ENCODE measurements around the gene RIBC1. TPM values are rescaled to one million over a fixed set of nuclear protein-coding genes. Genes with fewer than 3 reads are reported as not detected.

RIBC1 gene
- total and polyA plus RNA-seq, 4 experiments from 2014 or later: 0.47 to 1.7 (median 1.2) TPM; not detected in 1

GRCh38 chrX:53421125-53421524, 1.5 kb upstream of the RIBC1 start:
- H3K4me1 ChIP-seq (ENCODE audit: insufficient read depth, low read length): peaks cover 27% of the 10 kb centered on the region
- Mint-ChIP-seq H3K27ac (peak overlapping the region in 6 of 7 donors; percentile 92 to 100 (median 99)), H3K4me1 (peaks cover 21 to 46% (median 32%) of the 10 kb centered on the region in 4 donors), H3K36me3 (peaks cover 0 to 9% of the 10 kb centered on the region in 2 donors), H3K27me3 (no peaks in the 10 kb centered on the region), H3K9me3 (no peaks in the 10 kb centered on the region), H3K4me3 (peak overlapping the region; percentile 86 to 98 (median 94))
- DNase-seq: no peak
- ChIA-PET CTCF (ENCODE audit: partially characterized antibody) (interaction anchor here (2.1 kb wide), 1 partner anchor 24 kb away, joined by 6 read pairs; no protein-coding TSS in a partner anchor), POLR2A (ENCODE audit: partially characterized antibody) (no interaction called here)
- peak overlapping the region in 1 of 2 donors; percentile 76 for H3K4me3 ChIP-seq (ENCODE audit: low read length in 2 of 2)
- no peaks in the 10 kb centered on the region for H3K27me3 ChIP-seq (ENCODE audit: insufficient read depth, low read length)
- no peaks in the 10 kb centered on the region for H3K36me3 ChIP-seq (ENCODE audit: insufficient read depth, low read length)
- peak overlapping the region; percentile 90 for H3K27ac ChIP-seq (ENCODE audit: low read depth, low read length)
- intact Hi-C loops (cut with micrococcal nuclease): loop anchor here (5.0 to 10.0 kb wide), 3 partner anchors 261 to 621 kb away; partner anchors contain the start of gene PHF8
- no peaks in the 10 kb centered on the region for H3K9me3 ChIP-seq (ENCODE audit: control insufficient read depth in 1 of 2, low read length in 2 of 2)

GRCh38 chrX:53421772-53422085, 944 bp upstream of the RIBC1 start:
- peak overlapping the region; percentile 92 to 100 (median 99) for H3K27ac Mint-ChIP-seq
- CTCF ChIA-PET (ENCODE audit: partially characterized antibody): interaction anchor here (1.2 to 2.1 kb wide), 2 partner anchors 24 to 137 kb away, joined by 5 to 6 read pairs; no protein-coding TSS in a partner anchor
- Histone ChIP-seq H3K36me3 (ENCODE audit: insufficient read depth, low read length) (no peaks in the 10 kb centered on the region), H3K9me3 (ENCODE audit: control insufficient read depth in 1 of 2, low read length in 2 of 2) (no peaks in the 10 kb centered on the region), H3K27me3 (ENCODE audit: insufficient read depth, low read length) (no peaks in the 10 kb centered on the region), H3K4me1 (ENCODE audit: insufficient read depth, low read length) (peaks cover 27% of the 10 kb centered on the region), H3K4me3 (ENCODE audit: low read length in 2 of 2) (peak overlapping the region; percentile 68 to 76), H3K27ac (ENCODE audit: low read depth, low read length) (peak overlapping the region; percentile 90)
- intact Hi-C loops (cut with micrococcal nuclease): loop anchor here (1.0 to 10.0 kb wide), 6 partner anchors 13 to 761 kb away; partner anchors contain the start of genes FAM120C, HSD17B10, KDM5C and PHF8
- no peaks in the 10 kb centered on the region for H3K9me3 Mint-ChIP-seq
- H3K36me3 Mint-ChIP-seq: peaks cover 0 to 9% of the 10 kb centered on the region in 2 donors
- no peaks in the 10 kb centered on the region for H3K27me3 Mint-ChIP-seq
- peak in 1 of 5 donors; percentile 69 for DNase-seq
- H3K4me3 Mint-ChIP-seq: peak overlapping the region; percentile 86 to 98 (median 94)
- POLR2A ChIA-PET (ENCODE audit: partially characterized antibody): interaction anchor here (0.8 to 2.4 kb wide), 11 partner anchors 9 to 349 kb away, joined by 3 to 24 read pairs (median 5); partner anchors contain the start of genes HSD17B10, KDM5C and TSPYL2
- H3K4me1 Mint-ChIP-seq: peaks cover 21 to 46% (median 32%) of the 10 kb centered on the region in 4 donors

- ChIA-PET CTCF (ENCODE audit: partially characterized antibody) (interaction anchor here (0.8 to 2.1 kb wide), 7 partner anchors 11 to 427 kb away, joined by 3 to 6 read pairs (median 5); no protein-coding TSS in a partner anchor), POLR2A (ENCODE audit: partially characterized antibody) (interaction anchor here (0.5 to 2.4 kb wide), 19 partner anchors 9 to 1578 kb away, joined by 3 to 24 read pairs (median 4); partner anchors contain the start of genes APEX2, HSD17B10, KDM5C and PHF8)
- H3K4me3 Mint-ChIP-seq: peak within 1 kb of the TSS; percentile 86 to 98 (median 94)
- peak; percentile 98 to 100 (median 99) for DNase-seq
- H3K9me3 ChIP-seq (ENCODE audit: control insufficient read depth in 1 of 2, low read length in 2 of 2): no peaks in the 10 kb centered on the region
- H3K36me3 ChIP-seq (ENCODE audit: insufficient read depth, low read length): no peaks in the 10 kb centered on the region
- peaks cover 21 to 45% (median 32%) of the 10 kb centered on the region in 4 donors for H3K4me1 Mint-ChIP-seq
- H3K9me3 Mint-ChIP-seq: no peaks in the 10 kb centered on the region
- intact Hi-C loops (cut with micrococcal nuclease): loop anchor here (1.0 to 10.0 kb wide), 6 partner anchors 12 to 761 kb away; partner anchors contain the start of genes FAM120C, HSD17B10, KDM5C and PHF8
- H3K27ac ChIP-seq (ENCODE audit: low read depth, low read length): peak within 1 kb of the TSS; percentile 90
- H3K4me1 ChIP-seq (ENCODE audit: insufficient read depth, low read length): peaks cover 27% of the 10 kb centered on the region
- peak within 1 kb of the TSS; percentile 92 to 100 (median 99) for H3K27ac Mint-ChIP-seq
- H3K27me3 Mint-ChIP-seq: no peaks in the 10 kb centered on the region
- peaks cover 0 to 9% of the 10 kb centered on the region in 2 donors for H3K36me3 Mint-ChIP-seq
- H3K4me3 ChIP-seq (ENCODE audit: low read length in 2 of 2): peak within 1 kb of the TSS; percentile 68 to 76
- no peaks in the 10 kb centered on the region for H3K27me3 ChIP-seq (ENCODE audit: insufficient read depth, low read length)
These were observed 400 bp upstream of the RIBC1 start, which contains the start of gene SMC1A for GRCh38 chrX:53422086-53422860. SMC1A (minus strand) TSS chrX:53422654; CDS start chrX:53422600, 54 bp downstream.

- Histone ChIP-seq H3K4me3 (ENCODE audit: low read length in 2 of 2) (no peak overlapping the region), H3K36me3 (ENCODE audit: insufficient read depth, low read length) (peaks cover 4% of the 10 kb centered on the region), H3K4me1 (ENCODE audit: insufficient read depth, low read length) (peaks cover 10% of the 10 kb centered on the region), H3K27ac (ENCODE audit: low read depth, low read length) (no peak overlapping the region), H3K27me3 (ENCODE audit: insufficient read depth, low read length) (no peaks in the 10 kb centered on the region), H3K9me3 (ENCODE audit: control insufficient read depth in 1 of 2, low read length in 2 of 2) (no peaks in the 10 kb centered on the region)
- Mint-ChIP-seq H3K27me3 (no peaks in the 10 kb centered on the region), H3K36me3 (peaks cover 3 to 27% of the 10 kb centered on the region in 2 donors), H3K9me3 (no peaks in the 10 kb centered on the region), H3K27ac (peak overlapping the region in 1 of 7 donors; percentile 10), H3K4me1 (peaks cover 5 to 15% (median 9%) of the 10 kb centered on the region in 4 donors), H3K4me3 (no peak overlapping the region)
- ChIA-PET POLR2A (ENCODE audit: partially characterized antibody) (interaction anchor here (0.6 kb wide), 1 partner anchor 348 kb away, joined by 4 read pairs; no protein-coding TSS in a partner anchor), CTCF (ENCODE audit: partially characterized antibody) (no interaction called here)
- intact Hi-C loops (cut with micrococcal nuclease): loop anchor here (10.0 kb wide), 1 partner anchor 355 kb away; no protein-coding TSS in a partner anchor
- no peak for DNase-seq
These were observed 7.1 kb downstream of the RIBC1 start for GRCh38 chrX:53429755-53430154.

GRCh38 chrX:53430231-53430630, 7.6 kb downstream of the RIBC1 start:
- Mint-ChIP-seq H3K9me3 (no peaks in the 10 kb centered on the region), H3K36me3 (peaks cover 3 to 27% of the 10 kb centered on the region in 2 donors), H3K4me3 (no peak overlapping the region), H3K27ac (peak overlapping the region in 2 of 7 donors; percentile 30 to 33), H3K27me3 (no peaks in the 10 kb centered on the region), H3K4me1 (peaks cover 7 to 18% (median 11%) of the 10 kb centered on the region in 4 donors)
- intact Hi-C loops (cut with micrococcal nuclease): no loop called here
- Histone ChIP-seq H3K4me1 (ENCODE audit: insufficient read depth, low read length) (peaks cover 15% of the 10 kb centered on the region), H3K4me3 (ENCODE audit: low read length in 2 of 2) (no peak overlapping the region), H3K36me3 (ENCODE audit: insufficient read depth, low read length) (peaks cover 4% of the 10 kb centered on the region), H3K27me3 (ENCODE audit: insufficient read depth, low read length) (no peaks in the 10 kb centered on the region), H3K27ac (ENCODE audit: low read depth, low read length) (no peak overlapping the region), H3K9me3 (ENCODE audit: control insufficient read depth in 1 of 2, low read length in 2 of 2) (no peaks in the 10 kb centered on the region)
- ChIA-PET POLR2A (ENCODE audit: partially characterized antibody) (interaction anchor here (0.6 to 2.3 kb wide), 2 partner anchors 7 to 348 kb away, joined by 3 to 8 read pairs; partner anchors contain the start of genes RIBC1, SMC1A and TSPYL2), CTCF (ENCODE audit: partially characterized antibody) (interaction anchor here (0.8 kb wide), 1 partner anchor 115 kb away, joined by 3 read pairs; no protein-coding TSS in a partner anchor)
- no peak for DNase-seq

- intact Hi-C loops (cut with micrococcal nuclease): loop anchor here (1.0 kb wide), 1 partner anchor 12 kb away; the partner anchor contains the start of genes RIBC1 and SMC1A
- Mint-ChIP-seq H3K4me1 (peaks cover 7 to 21% (median 14%) of the 10 kb centered on the region in 4 donors), H3K27me3 (peaks cover 0 to 2% of the 10 kb centered on the region in 2 donors), H3K27ac (peak within 1 kb of the TSS; percentile 88 to 99 (median 95)), H3K9me3 (no peaks in the 10 kb centered on the region), H3K4me3 (peak within 1 kb of the TSS; percentile 88 to 98 (median 94)), H3K36me3 (peaks cover 3 to 25% of the 10 kb centered on the region in 2 donors)
- peak; percentile 81 to 85 (median 85) for DNase-seq
- H3K4me1 ChIP-seq (ENCODE audit: insufficient read depth, low read length): peaks cover 15% of the 10 kb centered on the region
- POLR2A ChIA-PET (ENCODE audit: partially characterized antibody): interaction anchor here (1.4 to 3.7 kb wide), 2 partner anchors 9 to 11 kb away, joined by 3 to 24 read pairs; partner anchors contain the start of genes RIBC1 and SMC1A
- CTCF ChIA-PET (ENCODE audit: partially characterized antibody): interaction anchor here (1.4 to 5.3 kb wide), 3 partner anchors 11 to 121 kb away, joined by 3 to 38 read pairs (median 5); partner anchors contain the start of gene RIBC1
- H3K36me3 ChIP-seq (ENCODE audit: insufficient read depth, low read length): peaks cover 4% of the 10 kb centered on the region
- peak within 1 kb of the TSS; percentile 47 to 72 for H3K4me3 ChIP-seq (ENCODE audit: low read length in 2 of 2)
- no peaks in the 10 kb centered on the region for H3K27me3 ChIP-seq (ENCODE audit: insufficient read depth, low read length)
- H3K9me3 ChIP-seq (ENCODE audit: control insufficient read depth in 1 of 2, low read length in 2 of 2): no peaks in the 10 kb centered on the region
- peak within 1 kb of the TSS; percentile 75 for H3K27ac ChIP-seq (ENCODE audit: low read depth, low read length)
These were observed 11.3 kb downstream of the RIBC1 start, which contains the start of gene HSD17B10 for GRCh38 chrX:53433651-53434639. HSD17B10 (minus strand) TSS chrX:53434370; CDS start chrX:53434345, 25 bp downstream.

All from CD4-positive, alpha-beta memory T cell (primary cell).